Effector memory CD4-positive, alpha-beta T cell (primary cell): ENCODE results near the gene PRKG1.

Source experiments
- DNase-seq, 3 donors: peaks; one replicate each; pipeline ENCODE4 v3.0.0-alpha.2; 2020
- H3K27ac ChIP-seq: 2 replicates; pipeline ENCODE4 v1.7.0; 2013; ENCODE audit warnings: mild to moderate bottlenecking, low read length, moderate library complexity; ENCODE audit not compliant: insufficient read depth, poor library complexity, severe bottlenecking
- H3K27me3 ChIP-seq: replicated peaks from 2 replicates; pipeline ENCODE4 v1.7.0; 2013; ENCODE audit warnings: mild to moderate bottlenecking, low read length; ENCODE audit not compliant: insufficient read depth, control insufficient read depth, poor library complexity, severe bottlenecking
- H3K36me3 ChIP-seq: 2 replicates; pipeline ENCODE4 v1.7.0; 2013; ENCODE audit warnings: mild to moderate bottlenecking, low read length, moderate library complexity; ENCODE audit not compliant: control insufficient read depth, insufficient read depth
- H3K4me1 ChIP-seq: 2 replicates; pipeline ENCODE4 v1.7.0; 2013; ENCODE audit warnings: low read length, mild to moderate bottlenecking; ENCODE audit not compliant: control insufficient read depth, insufficient read depth, poor library complexity, severe bottlenecking
- H3K4me3 ChIP-seq: 2 replicates; pipeline ENCODE4 v1.7.0; 2013; ENCODE audit warnings: low read length, low read depth, mild to moderate bottlenecking; ENCODE audit not compliant: insufficient read depth, poor library complexity, severe bottlenecking
- H3K9me3 ChIP-seq: 2 replicates; pipeline ENCODE4 v1.7.0; 2013; ENCODE audit warnings: mild to moderate bottlenecking, low read length, moderate library complexity; ENCODE audit not compliant: control insufficient read depth

Gene PRKG1

GRCh38 chr10:51129946-51130544 is 55.8 kb downstream of the PRKG1 start:
- no peak overlapping the region for H3K4me3 ChIP-seq
- H3K36me3 ChIP-seq = no peaks in the 10 kb centered on the region
- H3K9me3 ChIP-seq = no peaks in the 10 kb centered on the region
- H3K27me3 ChIP-seq = no peaks in the 10 kb centered on the region
- H3K4me1 ChIP-seq = no peaks in the 10 kb centered on the region
- DNase-seq = no peak
- H3K27ac ChIP-seq = no peak overlapping the region

DNA sequence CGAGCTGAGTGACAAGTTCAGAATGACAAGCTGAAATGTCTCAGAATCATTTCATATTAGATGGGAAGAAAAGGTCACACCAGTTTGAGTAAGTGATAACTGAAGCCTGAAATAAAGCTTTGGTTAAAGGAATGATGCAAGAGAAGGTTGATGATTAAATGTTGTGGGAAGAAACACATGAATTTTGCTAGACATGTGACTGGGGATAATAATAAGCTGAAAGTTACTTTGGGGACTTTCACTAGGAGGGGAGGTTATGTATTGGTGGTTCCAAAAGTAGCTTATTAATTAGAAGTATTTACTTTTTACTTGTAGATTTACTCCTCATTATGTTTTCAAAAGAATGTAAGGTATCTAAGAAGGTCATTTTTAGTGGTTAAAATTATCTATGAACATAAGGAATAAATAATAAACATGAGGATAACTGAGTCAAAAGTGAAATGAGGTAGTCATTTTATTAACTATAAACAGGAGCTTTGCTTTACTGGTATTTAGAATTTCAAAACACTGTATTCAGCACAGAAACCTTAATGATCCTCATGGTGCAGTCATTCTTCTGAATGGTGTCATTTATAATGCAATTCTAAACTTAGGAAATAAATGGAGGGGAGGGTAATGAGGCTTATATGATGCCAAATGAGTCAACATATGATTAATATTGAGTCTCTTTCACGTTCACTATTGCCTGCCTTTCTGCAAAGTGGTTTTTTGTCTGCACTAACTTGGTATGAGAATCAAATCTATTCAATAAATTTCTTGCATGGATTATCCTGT is 63.7 kb downstream of the PRKG1 start:
- no peaks in the 10 kb centered on the region for H3K36me3 ChIP-seq
- no peak overlapping the region for H3K4me3 ChIP-seq
- no peak for DNase-seq
- H3K9me3 ChIP-seq = no peaks in the 10 kb centered on the region
- H3K4me1 ChIP-seq = no peaks in the 10 kb centered on the region
- no peaks in the 10 kb centered on the region for H3K27me3 ChIP-seq
- no peak overlapping the region for H3K27ac ChIP-seq

DNA sequence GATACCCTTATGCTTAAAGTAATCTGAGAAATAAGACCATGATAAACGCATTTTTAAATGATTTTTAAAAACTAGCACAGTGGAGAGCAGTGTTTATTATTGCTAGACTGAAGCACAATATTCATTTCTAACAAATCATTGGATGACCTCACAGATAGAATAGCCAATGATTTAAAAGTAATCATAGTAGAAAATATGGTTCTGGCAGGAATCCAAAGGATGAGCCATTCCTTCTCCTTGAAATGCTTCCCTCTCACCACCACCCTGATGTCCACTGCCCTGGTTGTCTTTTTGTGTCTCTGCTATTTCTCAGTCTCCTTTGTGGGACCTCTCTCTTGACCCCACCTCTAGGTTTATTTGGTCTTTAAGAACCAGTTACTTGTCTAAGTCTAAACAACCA is 64.9 kb downstream of the PRKG1 start:
- no peaks in the 10 kb centered on the region for H3K27me3 ChIP-seq
- no peak overlapping the region for H3K27ac ChIP-seq
- no peak overlapping the region for H3K4me3 ChIP-seq
- H3K9me3 ChIP-seq = no peaks in the 10 kb centered on the region
- H3K36me3 ChIP-seq = no peaks in the 10 kb centered on the region
- no peak for DNase-seq
- no peaks in the 10 kb centered on the region for H3K4me1 ChIP-seq

- Histone ChIP-seq H3K27me3 (no peaks in the 10 kb centered on the region), H3K27ac (no peak overlapping the region), H3K36me3 (no peaks in the 10 kb centered on the region), H3K4me3 (no peak overlapping the region), H3K4me1 (no peaks in the 10 kb centered on the region), H3K9me3 (no peaks in the 10 kb centered on the region)
- DNase-seq = no peak
Observed at GRCh38 chr10:51141010-51141409, 66.7 kb downstream of the PRKG1 start.

DNA sequence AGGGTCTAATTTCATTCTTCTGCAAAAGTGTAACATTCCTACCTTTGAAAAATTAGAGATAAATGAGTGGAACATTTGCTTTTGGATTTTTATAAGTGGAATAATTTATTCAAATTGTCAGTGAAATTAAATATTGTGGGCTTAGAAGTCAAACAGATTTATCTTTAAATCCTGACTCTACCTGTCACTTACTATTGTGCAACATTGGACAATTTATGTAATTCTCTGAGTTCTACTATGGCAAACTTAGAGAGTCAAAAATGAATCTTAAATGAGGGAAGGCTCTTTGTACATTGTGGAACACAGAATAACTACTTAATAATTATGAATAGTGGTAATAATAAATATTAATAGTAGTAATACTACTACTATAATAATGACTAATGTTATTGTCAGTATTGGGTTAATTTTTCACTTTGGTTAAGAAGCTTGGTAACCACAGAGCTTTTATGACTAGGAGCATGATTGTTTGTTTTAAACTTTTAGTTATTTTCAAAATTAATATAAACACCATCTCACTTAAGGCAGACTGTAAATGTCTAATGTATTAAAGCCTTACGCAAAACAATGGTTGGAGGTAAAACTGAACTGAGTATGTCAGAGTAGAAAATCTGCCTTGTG is 70.0 kb downstream of the PRKG1 start:
- H3K27me3 ChIP-seq = no peaks in the 10 kb centered on the region
- no peak overlapping the region for H3K4me3 ChIP-seq
- no peaks in the 10 kb centered on the region for H3K36me3 ChIP-seq
- no peak overlapping the region for H3K27ac ChIP-seq
- H3K9me3 ChIP-seq = no peaks in the 10 kb centered on the region
- H3K4me1 ChIP-seq = no peaks in the 10 kb centered on the region
- no peak for DNase-seq

- no peaks in the 10 kb centered on the region for H3K36me3 ChIP-seq
- H3K27me3 ChIP-seq = no peaks in the 10 kb centered on the region
- no peak overlapping the region for H3K4me3 ChIP-seq
- no peak for DNase-seq
- H3K27ac ChIP-seq = no peak overlapping the region
- no peaks in the 10 kb centered on the region for H3K4me1 ChIP-seq
- H3K9me3 ChIP-seq = no peaks in the 10 kb centered on the region
Observed at GRCh38 chr10:51145375-51145774, 71.1 kb downstream of the PRKG1 start.

GRCh38 chr10:51147644-51148399 is 73.5 kb downstream of the PRKG1 start:
- no peaks in the 10 kb centered on the region for H3K36me3 ChIP-seq
- no peaks in the 10 kb centered on the region for H3K9me3 ChIP-seq
- H3K4me1 ChIP-seq = no peaks in the 10 kb centered on the region
- no peak overlapping the region for H3K4me3 ChIP-seq
- H3K27ac ChIP-seq = no peak overlapping the region
- no peak for DNase-seq
- no peaks in the 10 kb centered on the region for H3K27me3 ChIP-seq

DNA sequence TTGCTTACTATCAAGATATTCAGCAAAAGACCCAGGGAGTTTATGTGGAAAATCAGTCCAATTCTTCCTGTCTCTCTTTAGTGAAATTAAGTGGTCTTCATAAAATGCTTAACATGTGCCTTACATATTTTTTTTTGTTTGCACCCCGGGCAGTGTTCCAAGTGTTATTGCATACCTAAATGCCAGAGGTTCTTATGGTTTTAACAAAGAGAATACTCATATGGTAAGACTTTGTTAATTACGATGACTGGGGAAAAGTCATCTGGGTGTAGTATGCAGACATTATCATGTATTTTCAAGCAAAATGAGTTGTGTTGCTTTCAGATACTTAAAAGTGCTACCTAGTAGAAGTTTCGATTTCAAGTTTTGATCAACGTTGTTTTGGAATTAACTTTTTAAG is 82.6 kb downstream of the PRKG1 start:
- H3K27ac ChIP-seq = no peak overlapping the region
- no peak for DNase-seq
- H3K27me3 ChIP-seq = no peaks in the 10 kb centered on the region
- no peak overlapping the region for H3K4me3 ChIP-seq
- H3K9me3 ChIP-seq = no peaks in the 10 kb centered on the region
- no peaks in the 10 kb centered on the region for H3K36me3 ChIP-seq
- no peaks in the 10 kb centered on the region for H3K4me1 ChIP-seq

DNA sequence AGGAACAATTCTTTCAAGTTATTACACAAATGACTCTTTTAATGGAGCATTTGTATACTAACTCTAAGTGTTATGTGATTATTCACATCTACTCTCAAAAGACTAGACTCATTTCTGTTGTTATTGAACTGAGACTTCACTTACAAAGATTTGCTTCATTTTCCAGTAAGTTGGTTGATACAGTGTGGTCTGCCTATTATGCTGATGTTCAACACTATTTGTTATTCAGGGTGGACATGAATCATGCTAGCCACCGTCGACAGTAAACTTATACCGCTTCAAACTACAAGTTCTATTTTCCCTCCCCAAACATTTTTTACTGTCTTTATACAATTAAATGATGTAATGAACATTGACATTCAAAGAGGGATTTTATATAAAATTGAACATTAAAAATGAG is 84.5 kb downstream of the PRKG1 start:
- DNase-seq = no peak
- Histone ChIP-seq H3K4me1 (no peaks in the 10 kb centered on the region), H3K4me3 (no peak overlapping the region), H3K27me3 (no peaks in the 10 kb centered on the region), H3K9me3 (no peaks in the 10 kb centered on the region), H3K36me3 (no peaks in the 10 kb centered on the region), H3K27ac (no peak overlapping the region)

DNA sequence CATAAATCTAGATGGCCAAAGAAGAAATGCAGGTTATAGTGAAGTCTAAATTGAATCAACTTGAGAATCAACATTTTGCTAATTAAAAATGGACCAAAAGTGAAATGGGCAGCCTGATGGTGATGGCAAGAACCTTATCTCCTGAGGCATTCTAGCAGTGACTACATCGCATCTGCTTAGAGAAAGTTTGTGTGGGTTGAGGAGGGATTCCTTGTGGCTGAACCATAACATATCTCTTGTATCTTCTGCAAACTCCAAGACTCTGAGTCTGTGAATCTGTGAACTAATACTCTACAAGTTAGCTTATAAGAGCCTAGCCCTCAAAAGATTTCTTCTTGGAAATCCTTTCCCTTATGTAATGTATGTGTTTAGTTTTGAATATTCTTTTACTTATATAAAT is 85.6 kb downstream of the PRKG1 start:
- no peaks in the 10 kb centered on the region for H3K27me3 ChIP-seq
- H3K36me3 ChIP-seq = no peaks in the 10 kb centered on the region
- H3K4me3 ChIP-seq = no peak overlapping the region
- no peaks in the 10 kb centered on the region for H3K4me1 ChIP-seq
- no peaks in the 10 kb centered on the region for H3K9me3 ChIP-seq
- H3K27ac ChIP-seq = no peak overlapping the region
- DNase-seq = no peak
